Activated T-helper 1 cell treated with anti-CD3 and anti-CD28 coated beads, Interleukin-12 subunit alpha, Interleukin-12 subunit beta, Interleukin-2, Interleukin-4 antibody, amounts not matched to agents 30 ng/mL and 10 ng/mL and 1 ng/mL, durations not matched to agents 14 hours and 24 hours and 36 hours (primary cell): ENCODE measurements around the gene RBM8A. TPM values are rescaled to one million over a fixed set of nuclear protein-coding genes. Genes with fewer than 3 reads are reported as not detected.
"Not testable (repeated sequence)": the region's sequence is repeated elsewhere in the genome, so short reads cannot be mapped to it uniquely, and the experiment has no call there.

Experiments
- DNase-seq: peaks from one replicate; pipeline ENCODE4 v3.0.0; 2021; ENCODE audit warnings: low spot score
- H3K27ac Mint-ChIP-seq: one replicate; pipeline ENCODE4 v1.8.0; 2021; ENCODE audit warnings: mild to moderate bottlenecking, mixed read lengths
- H3K27me3 Mint-ChIP-seq: one replicate; pipeline ENCODE4 v1.8.0; 2022; ENCODE audit warnings: mild to moderate bottlenecking, moderate library complexity, mixed read lengths; ENCODE audit not compliant: insufficient read depth
- H3K36me3 Mint-ChIP-seq: one replicate; pipeline ENCODE4 v1.8.0; 2021; ENCODE audit warnings: low read depth, mixed read lengths
- H3K4me1 Mint-ChIP-seq: one replicate; pipeline ENCODE4 v1.8.0; 2021; ENCODE audit warnings: low read depth, mixed read lengths
- H3K4me3 Mint-ChIP-seq: one replicate; pipeline ENCODE4 v1.8.0; 2021; ENCODE audit warnings: mild to moderate bottlenecking, moderate library complexity, mixed read lengths
- H3K9me3 Mint-ChIP-seq: one replicate; pipeline ENCODE4 v1.8.0; 2021; ENCODE audit warnings: mixed read lengths
- intact Hi-C: fragments of 100-400 bp; cut with micrococcal nuclease; formaldehyde crosslinking; loops from one replicate; pipeline ENCODE4 v1.15.1; 2024
- total RNA-seq: library from RNA; stranded (reverse); gene quantifications from 2 replicates; pipeline ENCODE4 v1.2.3, GENCODE V29; 2022

Gene RBM8A
- total RNA-seq, 1 donor from 2014 or later, result 354 TPM

GRCh38 chr1:145922266-145922665 lies 5.0 kb downstream of the RBM8A start:
- no peaks in the 10 kb centered on the region for H3K9me3 Mint-ChIP-seq
- no peak overlapping the region for H3K27ac Mint-ChIP-seq
- H3K4me3 Mint-ChIP-seq, result no peak overlapping the region
- intact Hi-C loops, result no loop called here
- no peaks in the 10 kb centered on the region for H3K27me3 Mint-ChIP-seq
- peaks cover 16% of the 10 kb centered on the region for H3K36me3 Mint-ChIP-seq
- peaks cover 38% of the 10 kb centered on the region for H3K4me1 Mint-ChIP-seq
- no peak for DNase-seq

- intact Hi-C loops, result not testable (repeated sequence)
- H3K4me3 Mint-ChIP-seq, result peak overlapping the region; percentile 88
Measured at GRCh38 chr1:145920297-145920696, 7.0 kb downstream of the RBM8A start.

GRCh38 chr1:145918992-145919939 lies 8.0 kb downstream of the RBM8A start:
- no peaks in the 10 kb centered on the region for H3K9me3 Mint-ChIP-seq
- peak overlapping the region; percentile 88 for H3K4me3 Mint-ChIP-seq
- peak overlapping the region; percentile 91 for H3K27ac Mint-ChIP-seq
- intact Hi-C loops, result loop anchor here (1.0 to 2.0 kb wide), 5 partner anchors 8 to 74 kb away; partner anchors contain the start of genes ANKRD34A, ANKRD35, NUDT17 and POLR3GL
- peaks cover 32% of the 10 kb centered on the region for H3K36me3 Mint-ChIP-seq
- no peaks in the 10 kb centered on the region for H3K27me3 Mint-ChIP-seq
- no peak for DNase-seq
- peaks cover 41% of the 10 kb centered on the region for H3K4me1 Mint-ChIP-seq

More at GRCh38 chr1:145920297-145920696, 7.0 kb downstream of the RBM8A start:
- Mint-ChIP-seq H3K4me1 (peaks cover 41% of the 10 kb centered on the region), H3K36me3 (peaks cover 28% of the 10 kb centered on the region)
- not testable (repeated sequence) for H3K9me3 Mint-ChIP-seq, H3K27me3 Mint-ChIP-seq, H3K27ac Mint-ChIP-seq, DNase-seq

- DNase-seq, result peak; percentile 87
- intact Hi-C loops, result loop anchor here (1.0 to 2.0 kb wide), 5 partner anchors 9 to 74 kb away; partner anchors contain the start of genes ANKRD34A, ANKRD35, NUDT17 and POLR3GL
- peak within 1 kb of the TSS; percentile 88 for H3K4me3 Mint-ChIP-seq
- H3K4me1 Mint-ChIP-seq, result peaks cover 41% of the 10 kb centered on the region
- no peaks in the 10 kb centered on the region for H3K27me3 Mint-ChIP-seq
- H3K36me3 Mint-ChIP-seq, result peaks cover 31% of the 10 kb centered on the region
- peak within 1 kb of the TSS; percentile 91 for H3K27ac Mint-ChIP-seq
- H3K9me3 Mint-ChIP-seq, result no peaks in the 10 kb centered on the region
Measured at GRCh38 chr1:145918144-145918991, 8.9 kb downstream of the RBM8A start, which contains the start of gene PEX11B. Gene PEX11B, minus strand, starts transcription at chr1:145918717. Its CDS starts 29 bp downstream, at chr1:145918688.

- no peaks in the 10 kb centered on the region for H3K27me3 Mint-ChIP-seq
- peak overlapping the region; percentile 91 for H3K27ac Mint-ChIP-seq
Measured at GRCh38 chr1:145917595-145917994, 9.7 kb downstream of the RBM8A start.

GRCh38 chr1:145916745-145917144 lies 10.5 kb downstream of the RBM8A start:
- DNase-seq, result no peak
- intact Hi-C loops, result no loop called here
- Mint-ChIP-seq H3K27me3 (no peaks in the 10 kb centered on the region), H3K9me3 (no peaks in the 10 kb centered on the region), H3K4me1 (peaks cover 41% of the 10 kb centered on the region), H3K36me3 (peaks cover 31% of the 10 kb centered on the region), H3K4me3 (peak overlapping the region; percentile 88), H3K27ac (peak overlapping the region; percentile 61)

More at GRCh38 chr1:145917595-145917994, 9.7 kb downstream of the RBM8A start:
- DNase-seq, result no peak
- H3K9me3 Mint-ChIP-seq, result no peaks in the 10 kb centered on the region
- intact Hi-C loops, result no loop called here
- H3K4me1 Mint-ChIP-seq, result peaks cover 41% of the 10 kb centered on the region
- peaks cover 29% of the 10 kb centered on the region for H3K36me3 Mint-ChIP-seq
- peak overlapping the region; percentile 88 for H3K4me3 Mint-ChIP-seq

GRCh38 chr1:145912128-145912641 lies 15.1 kb downstream of the RBM8A start:
- Mint-ChIP-seq H3K4me1 (peaks cover 17% of the 10 kb centered on the region), H3K27me3 (no peaks in the 10 kb centered on the region), H3K4me3 (no peak overlapping the region), H3K9me3 (no peaks in the 10 kb centered on the region), H3K27ac (no peak overlapping the region), H3K36me3 (peaks cover 30% of the 10 kb centered on the region)
- DNase-seq, result no peak
- intact Hi-C loops, result no loop called here

- peaks cover 5% of the 10 kb centered on the region for H3K4me1 Mint-ChIP-seq
Measured at GRCh38 chr1:145908653-145909052, 18.6 kb downstream of the RBM8A start.

GRCh38 chr1:145906954-145907753 lies 20.1 kb downstream of the RBM8A start:
- H3K9me3 Mint-ChIP-seq, result no peaks in the 10 kb centered on the region
- peaks cover 13% of the 10 kb centered on the region for H3K36me3 Mint-ChIP-seq
- no peak overlapping the region for H3K4me3 Mint-ChIP-seq
- DNase-seq, result no peak
- peaks cover 5% of the 10 kb centered on the region for H3K4me1 Mint-ChIP-seq
- intact Hi-C loops, result no loop called here
- no peak overlapping the region for H3K27ac Mint-ChIP-seq
- H3K27me3 Mint-ChIP-seq, result no peaks in the 10 kb centered on the region

More at GRCh38 chr1:145908653-145909052, 18.6 kb downstream of the RBM8A start:
- Mint-ChIP-seq H3K9me3 (no peaks in the 10 kb centered on the region), H3K27me3 (no peaks in the 10 kb centered on the region), H3K27ac (no peak overlapping the region), H3K4me3 (no peak overlapping the region), H3K36me3 (peaks cover 13% of the 10 kb centered on the region)
- no peak for DNase-seq
- intact Hi-C loops, result no loop called here

GRCh38 chr1:145901312-145902021 lies 25.8 kb downstream of the RBM8A start:
- Mint-ChIP-seq H3K27ac (no peak overlapping the region), H3K9me3 (no peaks in the 10 kb centered on the region), H3K4me3 (no peak overlapping the region), H3K27me3 (peaks cover 3% of the 10 kb centered on the region), H3K4me1 (no peaks in the 10 kb centered on the region), H3K36me3 (no peaks in the 10 kb centered on the region)
- intact Hi-C loops, result no loop called here
- no peak for DNase-seq

- Mint-ChIP-seq H3K4me1 (no peaks in the 10 kb centered on the region), H3K27ac (no peak overlapping the region), H3K36me3 (no peaks in the 10 kb centered on the region), H3K9me3 (no peaks in the 10 kb centered on the region), H3K27me3 (peaks cover 4% of the 10 kb centered on the region), H3K4me3 (no peak overlapping the region)
- intact Hi-C loops, result no loop called here
- DNase-seq, result no peak
Measured at GRCh38 chr1:145898756-145899155, 28.5 kb downstream of the RBM8A start.
